ENCODE measurements around the gene SELPLG. TPM values are rescaled to one million over a fixed set of nuclear protein-coding genes. Genes with fewer than 3 reads are reported as not detected.
"Not testable (repeated sequence)": the region's sequence is repeated elsewhere in the genome, so short reads cannot be mapped to it uniquely, and the experiment has no call there.

The SELPLG gene
- total RNA-seq, 1 donor from 2014 or later, result 15.4 TPM

DNA sequence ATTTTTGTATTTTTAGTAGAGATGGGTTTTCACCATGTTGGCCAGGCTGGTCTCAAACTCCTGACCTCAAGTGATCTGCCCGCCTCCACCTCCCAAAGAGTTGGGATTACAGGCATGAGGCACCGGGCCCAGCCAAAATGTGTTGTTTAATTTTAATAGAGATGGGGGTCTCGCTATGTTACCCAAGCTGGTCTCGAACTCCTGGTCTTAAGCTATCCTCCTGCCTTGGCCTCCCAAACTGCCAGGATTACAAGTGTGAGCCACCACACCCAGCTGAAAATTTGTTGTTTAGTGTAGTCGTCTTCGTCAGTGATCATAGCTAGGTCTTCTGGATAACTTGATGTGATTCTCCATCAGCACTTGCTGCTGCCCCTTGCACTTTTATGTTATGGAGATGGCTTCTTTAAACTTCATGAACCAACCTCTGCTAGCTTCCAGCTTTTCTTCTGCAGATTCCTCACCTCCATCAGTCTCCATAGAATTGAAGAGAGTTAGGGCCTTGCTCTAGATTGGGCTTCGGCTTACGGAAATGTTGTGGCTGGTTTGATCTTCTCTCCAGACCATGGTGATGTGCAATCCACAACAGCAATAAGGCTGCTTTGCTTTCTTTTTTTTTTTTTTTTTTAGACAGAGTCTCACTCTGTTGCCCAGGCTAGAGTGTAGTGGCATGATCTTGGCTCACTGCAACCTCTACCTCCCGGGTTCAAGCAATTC lies 58.3 kb downstream of the SELPLG start:
- peak; percentile 22 for DNase-seq (ENCODE audit: low spot score)

- not testable (repeated sequence) for DNase-seq (ENCODE audit: low spot score)
Observed at GRCh38 chr12:108574276-108574675, 59.4 kb downstream of the SELPLG start.

- DNase-seq (ENCODE audit: low spot score), result no peak
Observed at GRCh38 chr12:108573317-108573716, 60.4 kb downstream of the SELPLG start.

DNA sequence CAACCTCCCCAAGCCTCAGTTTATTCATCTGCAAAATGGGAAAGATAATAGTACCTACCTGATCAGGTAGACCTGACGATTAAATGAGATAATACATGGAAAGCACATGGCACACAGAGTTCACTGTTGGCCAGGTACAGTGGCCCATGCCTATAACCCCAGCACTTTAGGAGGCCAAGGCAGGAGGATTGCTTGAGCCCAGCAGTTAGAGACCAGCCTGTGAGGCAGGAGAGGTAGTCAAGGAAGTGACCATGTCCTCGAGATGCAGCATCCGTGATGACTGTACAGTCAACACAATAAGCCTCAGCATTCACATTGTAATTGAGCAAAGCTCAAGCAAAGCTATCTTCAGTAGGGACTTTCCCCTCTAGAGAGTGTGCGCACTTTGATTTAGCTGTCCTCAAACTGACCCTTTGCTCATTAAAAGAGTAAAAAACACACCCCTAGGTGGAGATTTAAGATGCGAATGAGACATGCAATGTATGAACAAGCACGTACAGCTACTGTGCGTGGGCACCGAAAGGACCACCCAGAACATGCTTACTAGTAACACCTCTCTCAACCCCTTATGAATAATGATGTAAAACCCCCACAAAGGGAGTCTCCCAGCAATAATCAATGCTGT lies 61.4 kb downstream of the SELPLG start:
- peak; percentile 20 for DNase-seq (ENCODE audit: low spot score)

Small RNAs within 50 kb of the gene (microRNA-seq; reads per million reads assigned to microRNA genes)
- not detected for gene MIR4496 (ENCODE audit: borderline number of aligned reads)

Other genes with a start within 250 kb of the SELPLG start
- 14.1 TPM for gene FICD, start 118.6 kb downstream of the SELPLG start, total RNA-seq
- gene SART3, start 72.7 kb downstream of the SELPLG start, total RNA-seq, result 43.5 TPM
- 156 TPM for gene ISCU, start 71.3 kb downstream of the SELPLG start, total RNA-seq
- 13.0 TPM for gene TMEM119, start 35.8 kb downstream of the SELPLG start, total RNA-seq
- 241 TPM for gene CORO1C, start 97.6 kb upstream of the SELPLG start, total RNA-seq
- 63.2 TPM for gene SSH1, start 223.7 kb upstream of the SELPLG start, total RNA-seq
- gene DAO, start 246.2 kb upstream of the SELPLG start, total RNA-seq, result not detected

Measured in mesenteric fat pad (tissue), 1 donor.